ENCODE data around the gene KRT80. TPM values are rescaled to one million over a fixed set of nuclear protein-coding genes. Genes with fewer than 3 reads are reported as not detected.

The KRT80 gene
- total RNA-seq, 2 donors from 2014 or later, result not detected

- Mint-ChIP-seq H3K4me3 (no peak overlapping the region), H3K27ac (no peak overlapping the region), H3K4me1 (ENCODE audit: low read depth) (peaks cover 5% of the 10 kb centered on the region), H3K27me3 (ENCODE audit: low read depth) (no peaks in the 10 kb centered on the region), H3K9me3 (no peaks in the 10 kb centered on the region), H3K36me3 (ENCODE audit: insufficient read depth in 2 of 2) (no peaks in the 10 kb centered on the region)
- ATAC-seq (replicated peaks in 1 of 2) (no peak), DNase-seq (no peak)
These were observed 8.8 kb downstream of the KRT80 start for GRCh38 chr12:52182898-52183543.

GRCh38 chr12:52182384-52182783, 9.4 kb downstream of the KRT80 start:
- H3K27me3 Mint-ChIP-seq (ENCODE audit: low read depth), result no peaks in the 10 kb centered on the region
- H3K27ac Mint-ChIP-seq, result no peak overlapping the region
- peaks cover 5% of the 10 kb centered on the region for H3K4me1 Mint-ChIP-seq (ENCODE audit: low read depth)
- no peaks in the 10 kb centered on the region for H3K36me3 Mint-ChIP-seq (ENCODE audit: insufficient read depth in 2 of 2)
- no peaks in the 10 kb centered on the region for H3K9me3 Mint-ChIP-seq
- no peak for ATAC-seq (replicated peaks in 1 of 2)
- H3K4me3 Mint-ChIP-seq, result no peak overlapping the region
- no peak for DNase-seq

GRCh38 chr12:52181746-52182145, 10.1 kb downstream of the KRT80 start:
- DNase-seq (no peak), ATAC-seq (replicated peaks in 1 of 2) (no peak)
- Mint-ChIP-seq H3K27ac (no peak overlapping the region), H3K4me3 (no peak overlapping the region), H3K9me3 (no peaks in the 10 kb centered on the region), H3K27me3 (ENCODE audit: low read depth) (no peaks in the 10 kb centered on the region), H3K4me1 (ENCODE audit: low read depth) (peaks cover 5% of the 10 kb centered on the region), H3K36me3 (ENCODE audit: insufficient read depth in 2 of 2) (no peaks in the 10 kb centered on the region)

DNA sequence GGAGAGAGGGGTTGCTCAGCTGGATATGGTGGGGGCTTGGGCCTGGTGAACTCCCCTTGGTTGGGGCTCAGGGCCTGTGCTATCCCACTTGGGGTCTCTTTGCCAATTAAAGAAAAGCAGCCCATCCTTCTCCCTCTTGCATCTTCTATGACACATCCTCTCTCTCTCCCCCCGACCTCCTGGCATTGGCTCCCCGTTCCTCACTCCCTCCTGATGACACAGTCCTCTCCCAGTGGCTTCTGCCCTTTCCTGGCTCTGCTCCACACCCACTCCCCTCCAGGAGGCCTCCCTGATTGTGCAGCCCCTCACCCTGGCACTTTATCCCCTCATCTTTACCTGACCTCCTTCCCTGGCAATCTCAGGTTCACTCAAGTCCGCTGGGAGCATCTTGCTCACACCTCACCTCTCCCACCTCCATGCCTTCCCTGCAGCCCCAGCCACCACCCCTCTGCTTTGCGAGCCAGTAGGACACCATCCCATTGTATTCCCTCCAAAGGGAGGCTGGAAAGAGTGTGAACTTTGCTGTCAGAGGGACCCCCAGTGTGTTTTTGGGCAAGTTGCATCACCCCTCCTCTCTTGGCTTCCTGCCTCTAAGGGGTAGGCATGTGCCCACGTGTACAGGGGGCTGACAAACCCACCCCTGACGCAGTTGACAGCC, 10.7 kb downstream of the KRT80 start:
- DNase-seq, result no peak
- peaks cover 5% of the 10 kb centered on the region for H3K4me1 Mint-ChIP-seq (ENCODE audit: low read depth)
- H3K36me3 Mint-ChIP-seq (ENCODE audit: insufficient read depth in 2 of 2), result no peaks in the 10 kb centered on the region
- H3K9me3 Mint-ChIP-seq, result no peaks in the 10 kb centered on the region
- H3K27ac Mint-ChIP-seq, result no peak overlapping the region
- no peak for ATAC-seq (replicated peaks in 1 of 2)
- H3K4me3 Mint-ChIP-seq, result no peak overlapping the region
- H3K27me3 Mint-ChIP-seq (ENCODE audit: low read depth), result no peaks in the 10 kb centered on the region

- no peaks in the 10 kb centered on the region for H3K27me3 Mint-ChIP-seq (ENCODE audit: low read depth)
- no peaks in the 10 kb centered on the region for H3K36me3 Mint-ChIP-seq (ENCODE audit: insufficient read depth in 2 of 2)
- no peak overlapping the region for H3K4me3 Mint-ChIP-seq
- peaks cover under 1% of the 10 kb centered on the region for H3K4me1 Mint-ChIP-seq (ENCODE audit: low read depth)
- H3K27ac Mint-ChIP-seq, result no peak overlapping the region
- DNase-seq (no peak), ATAC-seq (replicated peaks in 1 of 2) (no peak)
- H3K9me3 Mint-ChIP-seq, result no peaks in the 10 kb centered on the region
These were observed 12.3 kb downstream of the KRT80 start for GRCh38 chr12:52179396-52179973.

DNA sequence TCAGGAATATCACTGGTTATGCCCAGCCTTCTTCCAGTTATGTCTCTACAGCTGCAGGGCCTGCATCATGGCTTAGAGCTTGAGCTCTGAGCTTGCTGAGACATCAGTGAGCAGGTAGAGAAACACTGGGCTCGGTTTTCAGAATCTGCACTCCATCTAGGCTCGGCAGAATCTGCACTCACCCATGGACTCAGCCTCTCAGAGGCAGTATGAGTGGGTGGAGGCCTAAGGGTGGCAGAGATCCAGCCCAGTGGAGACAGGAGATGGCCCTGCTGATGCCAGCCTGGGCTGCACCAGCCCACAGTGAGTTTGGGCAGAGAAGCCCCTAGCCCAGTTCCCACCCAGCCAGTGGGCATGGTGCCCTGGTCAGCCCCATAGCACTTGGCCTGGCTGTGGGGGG, 12.8 kb downstream of the KRT80 start:
- Mint-ChIP-seq H3K9me3 (no peaks in the 10 kb centered on the region), H3K27ac (no peak overlapping the region), H3K4me1 (ENCODE audit: low read depth) (no peaks in the 10 kb centered on the region), H3K4me3 (no peak overlapping the region), H3K36me3 (ENCODE audit: insufficient read depth in 2 of 2) (no peaks in the 10 kb centered on the region), H3K27me3 (ENCODE audit: low read depth) (no peaks in the 10 kb centered on the region)
- DNase-seq (no peak), ATAC-seq (replicated peaks in 1 of 2) (no peak)

DNA sequence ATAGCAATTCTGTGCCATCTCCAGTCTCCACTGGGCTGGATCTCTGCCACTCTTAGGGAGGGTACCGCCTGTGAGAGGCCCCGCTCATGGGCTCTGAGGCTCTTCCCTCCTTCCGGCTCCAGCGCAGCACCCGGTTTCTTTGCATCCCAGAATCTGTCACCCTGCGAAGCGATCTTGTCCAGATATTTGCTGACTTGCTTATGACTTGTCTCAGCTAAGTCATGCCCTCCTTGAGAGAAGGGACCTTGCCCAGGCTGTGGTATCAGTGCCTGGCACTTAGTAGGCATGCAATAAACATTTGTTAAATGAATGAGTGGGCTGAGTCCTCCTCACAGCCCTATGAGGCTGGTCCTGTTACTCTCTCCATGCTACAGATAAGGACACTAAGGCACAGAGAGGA, 13.4 kb downstream of the KRT80 start:
- DNase-seq (no peak), ATAC-seq (replicated peaks in 1 of 2) (no peak)
- Mint-ChIP-seq H3K36me3 (ENCODE audit: insufficient read depth in 2 of 2) (no peaks in the 10 kb centered on the region), H3K4me1 (ENCODE audit: low read depth) (no peaks in the 10 kb centered on the region), H3K4me3 (no peak overlapping the region), H3K27ac (no peak overlapping the region), H3K27me3 (ENCODE audit: low read depth) (no peaks in the 10 kb centered on the region), H3K9me3 (no peaks in the 10 kb centered on the region)

DNA sequence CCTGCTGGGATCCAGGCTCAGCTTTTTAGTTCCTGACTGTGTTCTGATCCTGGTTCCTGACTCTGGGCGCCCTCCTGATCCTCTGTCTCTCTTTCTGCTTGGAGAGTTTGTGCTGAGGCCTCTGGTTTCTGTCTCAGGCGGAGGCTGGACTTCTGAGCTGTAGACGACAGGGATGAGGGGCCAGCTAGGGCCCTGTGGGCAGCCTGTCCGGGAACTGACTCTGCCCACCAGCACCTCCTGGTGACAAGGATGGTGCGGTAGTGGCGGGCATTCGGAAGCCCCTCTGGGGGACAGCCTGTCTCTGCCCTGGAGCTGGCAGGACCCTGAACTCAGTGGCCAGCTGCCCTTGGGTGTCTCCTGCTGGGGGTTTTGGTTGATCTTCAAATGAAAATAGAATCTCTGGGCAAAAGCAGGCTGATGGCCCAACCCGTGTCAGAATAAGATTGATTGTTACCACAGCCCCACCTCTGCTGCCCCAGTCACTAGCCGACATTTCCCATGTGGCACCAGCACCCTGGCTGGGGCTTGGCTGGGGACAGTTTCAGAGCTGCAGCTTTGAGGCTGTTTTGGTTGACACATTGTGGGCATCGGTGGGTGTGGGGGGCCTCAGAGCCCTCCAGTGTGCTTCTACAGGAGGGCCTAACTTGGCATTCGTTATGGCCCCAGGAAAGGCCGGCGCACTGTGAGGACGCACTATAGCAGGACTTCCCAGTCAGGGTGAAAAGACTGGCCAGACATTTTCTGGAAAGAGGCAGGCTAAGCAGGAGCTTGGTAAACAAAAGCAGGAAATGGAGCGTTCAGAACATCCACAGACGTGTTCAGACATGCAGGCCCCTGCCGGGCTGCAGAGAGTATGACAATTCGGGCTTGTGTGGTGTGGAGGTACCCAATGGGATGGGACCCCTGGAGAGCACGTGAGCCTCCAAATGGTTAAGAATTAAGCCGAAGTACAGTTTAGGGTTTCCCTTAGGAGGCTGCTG, 16.2 kb downstream of the KRT80 start:
- no peaks in the 10 kb centered on the region for H3K4me1 Mint-ChIP-seq (ENCODE audit: low read depth)

GRCh38 chr12:52173526-52173925, 18.3 kb downstream of the KRT80 start:
- H3K4me3 Mint-ChIP-seq, result no peak overlapping the region
- H3K9me3 Mint-ChIP-seq, result no peaks in the 10 kb centered on the region
- ATAC-seq (replicated peaks in 1 of 2) (no peak), DNase-seq (no peak)
- H3K4me1 Mint-ChIP-seq (ENCODE audit: low read depth), result no peaks in the 10 kb centered on the region
- no peaks in the 10 kb centered on the region for H3K27me3 Mint-ChIP-seq (ENCODE audit: low read depth)
- no peaks in the 10 kb centered on the region for H3K36me3 Mint-ChIP-seq (ENCODE audit: insufficient read depth in 2 of 2)
- H3K27ac Mint-ChIP-seq, result no peak overlapping the region

More for the DNA sequence above, 16.2 kb downstream of the KRT80 start:
- Mint-ChIP-seq H3K4me3 (no peak overlapping the region), H3K36me3 (ENCODE audit: insufficient read depth in 2 of 2) (no peaks in the 10 kb centered on the region), H3K27me3 (ENCODE audit: low read depth) (no peaks in the 10 kb centered on the region), H3K9me3 (no peaks in the 10 kb centered on the region), H3K27ac (no peak overlapping the region)
- no peak for ATAC-seq (replicated peaks in 1 of 2)
- no peak for DNase-seq

- H3K4me1 Mint-ChIP-seq (ENCODE audit: low read depth), result no peaks in the 10 kb centered on the region
- no peak overlapping the region for H3K27ac Mint-ChIP-seq
- ATAC-seq (replicated peaks in 1 of 2) (no peak), DNase-seq (no peak)
- no peaks in the 10 kb centered on the region for H3K36me3 Mint-ChIP-seq (ENCODE audit: insufficient read depth in 2 of 2)
- no peak overlapping the region for H3K4me3 Mint-ChIP-seq
- H3K27me3 Mint-ChIP-seq (ENCODE audit: low read depth), result no peaks in the 10 kb centered on the region
- H3K9me3 Mint-ChIP-seq, result no peaks in the 10 kb centered on the region
These were observed 18.9 kb downstream of the KRT80 start for GRCh38 chr12:52172956-52173355.

- Mint-ChIP-seq H3K4me1 (ENCODE audit: low read depth) (no peaks in the 10 kb centered on the region), H3K9me3 (no peaks in the 10 kb centered on the region), H3K4me3 (no peak overlapping the region), H3K36me3 (ENCODE audit: insufficient read depth in 2 of 2) (no peaks in the 10 kb centered on the region), H3K27ac (no peak overlapping the region), H3K27me3 (ENCODE audit: low read depth) (no peaks in the 10 kb centered on the region)
- DNase-seq (peak; percentile 36 to 39), ATAC-seq (replicated peaks in 1 of 2) (peak in 1 of 2 donors; percentile 37)
These were observed 19.8 kb downstream of the KRT80 start for GRCh38 chr12:52171950-52172512.

GRCh38 chr12:52170827-52171226, 21.0 kb downstream of the KRT80 start:
- Mint-ChIP-seq H3K9me3 (no peaks in the 10 kb centered on the region), H3K27ac (no peak overlapping the region), H3K27me3 (ENCODE audit: low read depth) (no peaks in the 10 kb centered on the region), H3K4me1 (ENCODE audit: low read depth) (no peaks in the 10 kb centered on the region), H3K4me3 (no peak overlapping the region), H3K36me3 (ENCODE audit: insufficient read depth in 2 of 2) (no peaks in the 10 kb centered on the region)
- DNase-seq (no peak), ATAC-seq (replicated peaks in 1 of 2) (no peak)

DNA sequence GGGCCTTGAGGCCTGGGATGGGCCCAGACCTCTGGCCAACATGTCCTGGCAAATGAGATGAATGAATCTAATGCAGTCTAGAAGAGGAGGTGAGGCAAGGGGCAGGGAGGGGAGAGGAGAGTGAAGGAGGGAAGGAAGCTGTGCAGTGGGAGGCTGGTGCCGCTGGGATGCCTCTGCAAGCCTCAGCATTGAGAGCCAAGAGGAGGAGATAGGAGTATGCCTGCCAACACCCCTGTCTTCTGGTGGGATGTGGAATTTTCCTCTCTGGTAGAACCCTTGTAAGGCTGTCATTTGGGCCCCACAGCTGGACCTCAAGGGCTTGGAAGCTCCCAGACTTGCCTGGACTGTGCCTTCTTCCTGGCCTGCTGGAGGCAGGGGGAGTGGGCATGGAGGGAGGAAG, 21.9 kb downstream of the KRT80 start:
- Mint-ChIP-seq H3K27me3 (ENCODE audit: low read depth) (no peaks in the 10 kb centered on the region), H3K4me3 (no peak overlapping the region), H3K9me3 (no peaks in the 10 kb centered on the region), H3K36me3 (ENCODE audit: insufficient read depth in 2 of 2) (no peaks in the 10 kb centered on the region), H3K27ac (no peak overlapping the region), H3K4me1 (ENCODE audit: low read depth) (no peaks in the 10 kb centered on the region)
- no peak for DNase-seq
- no peak for ATAC-seq (replicated peaks in 1 of 2)

Measured in activated T-cell treated with anti-CD3 and anti-CD28 coated beads, Interleukin-2, amount 50 U/mL, for 72 hours (primary cell).